Measurements from ENCODE around the gene HERC3. TPM values are rescaled to one million over a fixed set of nuclear protein-coding genes. Genes with fewer than 3 reads are reported as not detected.

HERC3 gene
- total RNA-seq, 4 donors from 2014 or later: 29.8 to 48.9 (median 42.4) TPM

- no peak for TF ChIP-seq CTCF (IDR thresholded peaks at IDR 0.05; ENCODE audit: low read depth)
Measured at GRCh38 chr4:88753658-88754571, 161.6 kb downstream of the HERC3 start.

GRCh38 chr4:88754796-88755195 is 162.5 kb downstream of the HERC3 start:
- TF ChIP-seq CTCF (IDR thresholded peaks at IDR 0.05; ENCODE audit: low read depth): no peak

GRCh38 chr4:88755454-88755853 is 163.2 kb downstream of the HERC3 start:
- no peak for TF ChIP-seq CTCF (IDR thresholded peaks at IDR 0.05; ENCODE audit: low read depth)

GRCh38 chr4:88756149-88756548 is 163.9 kb downstream of the HERC3 start:
- no peak for TF ChIP-seq CTCF (IDR thresholded peaks at IDR 0.05; ENCODE audit: low read depth)

GRCh38 chr4:88757067-88757466 is 164.8 kb downstream of the HERC3 start:
- TF ChIP-seq CTCF (IDR thresholded peaks at IDR 0.05; ENCODE audit: low read depth): no peak

GRCh38 chr4:88757776-88758175 is 165.5 kb downstream of the HERC3 start:
- no peak for TF ChIP-seq CTCF (IDR thresholded peaks at IDR 0.05; ENCODE audit: low read depth)

Small RNA genes within 50 kb of the gene (small RNA-seq; reads per million reads assigned to genes)
- gene RF02115: not detected
- gene RNU6-33P: not detected

Other genes with a start within 250 kb of the HERC3 start
- 10 to 100 TPM in 1 of 4 donors, 1 to 10 TPM in 3; 4.2 to 13.2 (median 5.5) TPM for gene HERC6, start 213.6 kb upstream of the HERC3 start, total RNA-seq
- 10 to 100 TPM in 1 of 4 donors, 1 to 10 TPM in 3; 6.5 to 11.9 (median 7.3) TPM for gene HERC5, start 135.4 kb upstream of the HERC3 start, total RNA-seq
- 100 to 1,000 TPM; 103 to 142 (median 117) TPM for gene PYURF, start 68.7 kb upstream of the HERC3 start, total RNA-seq
- gene NAP1L5, start 105.3 kb downstream of the HERC3 start, total RNA-seq: 1 to 10 TPM; 4.1 to 7.5 (median 6.0) TPM

Data from subcutaneous adipose tissue (tissue), 4 donors.